Liver (tissue), 3 donors: Measurements from ENCODE around the gene FTCD.

ENCODE experiments used
- CTCF ChIP-seq: fragments of 150-350 bp; IDR thresholded peaks from 2 replicates; pipeline ENCODE4 v1.5.1; 2017; ENCODE audit warnings: improper control_type of control experiment, low read depth, low read length; ENCODE audit not compliant: missing input control
- EGR1 ChIP-seq, 2 donors: IDR thresholded peaks; 2 replicates each; pipeline ENCODE4 v1.6.1; 2016 to 2018; ENCODE audit warnings: antibody characterized with exemption in 2 of 2, low read depth in 2 of 2
- MAX ChIP-seq: IDR thresholded peaks from 2 replicates; pipeline ENCODE4 v1.6.1; 2016; ENCODE audit warnings: antibody characterized with exemption
- donor health status: healthy.
- donor health status: healthy.

GRCh38 chr21:46145159-46145839 lies 10.1 kb downstream of the FTCD start:
- TF ChIP-seq CTCF = no peak
- no peak for TF ChIP-seq MAX
- no peak for TF ChIP-seq EGR1 (IDR thresholded peaks at IDR 0.05; ENCODE audit: low read depth in 2 of 2)
